NCI-H526 (cell line): Measurements from ENCODE around the gene KLK5.
A peak's percentile ranks its signal among the peaks of the same experiment; 100 is the strongest.
"Not testable (repeated sequence)": the region's sequence is repeated elsewhere in the genome, so short reads cannot be mapped to it uniquely, and the experiment has no call there.

ENCODE experiments used
- DNase-seq, 2 experiments: peaks; one replicate each; lab custom pipeline; 2025; lab: John Stamatoyannopoulos, UW

KLK5 gene

GRCh38 chr19:50921426-50922316 lies 31.2 kb downstream of the KLK5 start:
- no peak for DNase-seq

- DNase-seq: no peak
These were observed 36.8 kb downstream of the KLK5 start for GRCh38 chr19:50916069-50916468.

- DNase-seq: no peak
These were observed 39.8 kb downstream of the KLK5 start for GRCh38 chr19:50912727-50913716.

GRCh38 chr19:50912102-50912599 lies 40.7 kb downstream of the KLK5 start:
- no peak for DNase-seq

- no peak for DNase-seq
These were observed 41.4 kb downstream of the KLK5 start, which contains the start of gene KLK4 for GRCh38 chr19:50911206-50912101. KLK4 (minus strand) TSS chr19:50911395; CDS start chr19:50910738, 657 bp downstream.

GRCh38 chr19:50910722-50911121 lies 42.1 kb downstream of the KLK5 start:
- DNase-seq: no peak

- peak; percentile 63 to 90 for DNase-seq
These were observed 43.4 kb downstream of the KLK5 start for GRCh38 chr19:50909240-50910070.

- no peak for DNase-seq
These were observed 44.5 kb downstream of the KLK5 start for GRCh38 chr19:50908336-50908735.

- DNase-seq: peak in 1 of 2 experiments; percentile 66
These were observed 46.6 kb downstream of the KLK5 start for GRCh38 chr19:50906217-50906616.

- DNase-seq: no peak
These were observed 50.2 kb downstream of the KLK5 start for GRCh38 chr19:50902640-50903039.

GRCh38 chr19:50899569-50899968 lies 53.3 kb downstream of the KLK5 start:
- no peak for DNase-seq

GRCh38 chr19:50898018-50898417 lies 54.8 kb downstream of the KLK5 start:
- DNase-seq: no peak

GRCh38 chr19:50897612-50898011 lies 55.2 kb downstream of the KLK5 start:
- no peak for DNase-seq

- no peak for DNase-seq
These were observed 55.6 kb downstream of the KLK5 start for GRCh38 chr19:50897191-50897607.

GRCh38 chr19:50896591-50897190 lies 56.1 kb downstream of the KLK5 start:
- no peak for DNase-seq

- DNase-seq: not testable (repeated sequence)
These were observed 56.7 kb downstream of the KLK5 start for GRCh38 chr19:50896089-50896590.

- DNase-seq: no peak
These were observed 58.1 kb downstream of the KLK5 start for GRCh38 chr19:50894478-50895356.
